HCT116 (cell line): ENCODE results near the gene THRB. TPM values are rescaled to one million over a fixed set of nuclear protein-coding genes. Genes with fewer than 3 reads are reported as not detected.

Experiments used
- ATAC-seq: fragments of 200-7000 bp; cut with Tn5 transposase; 2 replicates; pipeline ENCODE4 v1.9.1; 2020; ENCODE audit warnings: mild to moderate bottlenecking, moderate library complexity
- BruUV-seq: library from RNA; stranded (reverse); fragments of 400-500 nt; replicated peaks from 2 replicates; lab custom pipeline; 2021; lab: Mats Ljungman, UMichigan
- CTCF ChIA-PET: fragments of 300-600 bp; sonication (Branson Sonifier 250); formaldehyde crosslinking; loops from one replicate; lab custom pipeline; 2021; ENCODE audit warnings: antibody characterized with exemption; lab: Charles Lee
- POLR2A ChIA-PET: fragments of 300-600, 350-600 bp; sonication (Branson Sonifier 250); formaldehyde crosslinking; loops from one replicate; lab custom pipeline; 2021; ENCODE audit warnings: antibody characterized with exemption; lab: Charles Lee
- RAD21 ChIA-PET, 2 experiments: fragments of 300-600 bp; sonication (Branson Sonifier 250); formaldehyde crosslinking; loops; one replicate each; lab custom pipeline; 2023; ENCODE audit warnings: low total read pairs in 2 of 2; ENCODE audit not compliant: uncharacterized antibody in 2 of 2, unreplicated experiment in 2 of 2, low non-redundant PET in 1 of 2; lab: Charles Lee
- DNase-seq: peaks from one replicate; pipeline ENCODE4 v3.0.0-alpha.2; 2010; ENCODE audit warnings: low read depth, low spot score
- H2AFZ ChIP-seq: fragments of 200-600 bp; shearing (Covaris generic), sonication (generic); 2 replicates; pipeline ENCODE4 v1.6.1; 2017; ENCODE audit warnings: low read depth, mixed run types, mixed read lengths, antibody characterized with exemption, low read length; ENCODE audit not compliant: poor library complexity, severe bottlenecking
- H3K27ac ChIP-seq: 2 replicates; pipeline ENCODE4 v1.5.1; 2012; ENCODE audit warnings: low read depth, low read length
- H3K27me3 ChIP-seq: fragments of 200-600 bp; sonication (generic); 2 replicates; pipeline ENCODE4 v1.6.1; 2016; ENCODE audit warnings: mixed run types, low read length, mixed read lengths; ENCODE audit not compliant: insufficient read depth
- H3K36me3 ChIP-seq, 2 experiments: fragments of 200-500 bp in 1 of 2; fragments of 200-600 bp in 1 of 2; sonication (Bioruptor generic) in 1 of 2; sonication (generic) in 1 of 2; 2 replicates each; pipeline versions ENCODE4 v1.5.1 to v1.6.1; 2014 to 2016; ENCODE audit warnings: low read length in 2 of 2, inconsistent platforms in 1 of 2, mixed read lengths in 1 of 2, mixed run types in 1 of 2; ENCODE audit not compliant: insufficient read depth in 2 of 2, control insufficient read depth in 1 of 2
- H3K4me1 ChIP-seq, 2 experiments: fragments of 200-600 bp in 1 of 2; sonication (generic) in 1 of 2; 2 replicates each; pipeline versions ENCODE4 v1.5.1 to v1.6.1; 2012 to 2017; ENCODE audit warnings: low read length in 2 of 2, inconsistent platforms in 1 of 2, mild to moderate bottlenecking in 1 of 2, mixed read lengths in 1 of 2, mixed run types in 1 of 2, moderate library complexity in 1 of 2; ENCODE audit not compliant: insufficient read depth in 2 of 2, control insufficient read depth in 1 of 2
- H3K4me2 ChIP-seq: fragments of 200-600 bp; sonication (generic); 2 replicates; pipeline ENCODE4 v1.6.1; 2017; ENCODE audit warnings: mixed run types, low read length, mixed read lengths
- H3K4me3 ChIP-seq, 2 experiments: fragments of 200-600 bp in 1 of 2; sonication (generic) in 1 of 2; replicated peaks in 1 of 2; 2 replicates each; pipeline ENCODE4 v1.5.1; 2011 to 2016; ENCODE audit warnings: low read length in 2 of 2, control low read depth in 1 of 2, low read depth in 1 of 2, mild to moderate bottlenecking in 1 of 2, mixed read lengths in 1 of 2, mixed run types in 1 of 2
- H3K79me2 ChIP-seq: fragments of 200-600 bp; sonication (generic); 2 replicates; pipeline ENCODE4 v1.6.1; 2017; ENCODE audit warnings: mild to moderate bottlenecking, mixed run types, low read length, moderate library complexity, mixed read lengths; ENCODE audit not compliant: insufficient read depth
- H3K9ac ChIP-seq: fragments of 200-600 bp; sonication (generic); 2 replicates; pipeline ENCODE4 v1.6.1; 2016; ENCODE audit warnings: low read length, mixed read lengths
- H3K9me2 ChIP-seq: fragments of 200-600 bp; sonication (generic), shearing (Covaris generic); 2 replicates; pipeline ENCODE4 v1.6.1; 2017; ENCODE audit warnings: mixed run types, mild to moderate bottlenecking, moderate library complexity; ENCODE audit not compliant: insufficient read depth
- H3K9me3 ChIP-seq, 2 experiments: fragments of 200-500 bp in 1 of 2; fragments of 200-600 bp in 1 of 2; sonication (Bioruptor generic) in 1 of 2; sonication (generic) in 1 of 2; 2 replicates each; pipeline ENCODE4 v1.6.1; 2014 to 2017; ENCODE audit warnings: low read length in 2 of 2, mixed read lengths in 2 of 2, inconsistent platforms in 1 of 2, low read depth in 1 of 2, mild to moderate bottlenecking in 1 of 2, mixed run types in 1 of 2, moderate library complexity in 1 of 2; ENCODE audit not compliant: control insufficient read depth in 1 of 2, insufficient read depth in 1 of 2
- H4K20me1 ChIP-seq: fragments of 200-600 bp; sonication (generic), shearing (Covaris generic); 2 replicates; pipeline ENCODE4 v1.6.1; 2017; ENCODE audit warnings: mixed run types, mild to moderate bottlenecking, moderate library complexity; ENCODE audit not compliant: insufficient read depth
- CBX3 ChIP-seq: IDR thresholded peaks from 2 replicates; pipeline ENCODE4 v1.6.1; 2012; ENCODE audit warnings: low read depth
- CEBPB ChIP-seq: IDR thresholded peaks from 2 replicates; pipeline ENCODE4 v1.6.1; 2012; ENCODE audit warnings: low read depth
- EGR1 ChIP-seq: IDR thresholded peaks from 2 replicates; pipeline ENCODE4 v1.6.1; 2012; ENCODE audit warnings: low read depth
- EZH2 ChIP-seq: fragments of 200-600 bp; sonication (generic); IDR thresholded peaks from 2 replicates; pipeline ENCODE4 v1.6.1; 2017; ENCODE audit warnings: antibody characterized with exemption, mixed run types
- POLR2A ChIP-seq: IDR thresholded peaks from 2 replicates; pipeline ENCODE4 v1.7.0; 2011; ENCODE audit warnings: borderline replicate concordance; ENCODE audit not compliant: insufficient read depth, insufficient read length; ENCODE audit errors: extremely low read depth
- RAD21 ChIP-seq: IDR thresholded peaks from 2 replicates; pipeline ENCODE4 v1.6.1; 2012; ENCODE audit warnings: low read depth, mild to moderate bottlenecking
- SRF ChIP-seq: IDR thresholded peaks from 2 replicates; pipeline ENCODE4 v1.6.1; 2012; ENCODE audit warnings: low read depth
- YY1 ChIP-seq: IDR thresholded peaks from 2 replicates; pipeline ENCODE4 v1.6.1; 2011; ENCODE audit warnings: low read length, low read depth, moderate library complexity, mild to moderate bottlenecking; ENCODE audit not compliant: insufficient replicate concordance; ENCODE audit errors: extremely low read depth
- intact Hi-C: fragments of 100-400 bp; cut with micrococcal nuclease; formaldehyde crosslinking; loops from 2 replicates; pipeline ENCODE4 v1.10.0; 2022
- total RNA-seq: library from RNA; stranded (reverse); gene quantifications from one replicate; pipeline ENCODE4 v1.2.1, GENCODE V29; 2021; ENCODE audit not compliant: unreplicated experiment
- TF ChIP-seq, protein P1 (sequence below), 3 experiments: fragments of 200-600 bp in 1 of 3; sonication (generic) in 1 of 3; IDR thresholded peaks in 2 of 3; conservative IDR thresholded peaks in 1 of 3; 2 replicates each; pipeline ENCODE4 v1.5.1; 2012 to 2017; ENCODE audit warnings: low read depth in 2 of 3, low read length in 2 of 3, antibody characterized with exemption in 1 of 3, borderline replicate concordance in 1 of 3, control low read depth in 1 of 3, mild to moderate bottlenecking in 1 of 3, mixed read lengths in 1 of 3, mixed run types in 1 of 3, moderate library complexity in 1 of 3; ENCODE audit not compliant: insufficient read depth in 1 of 3
- TF ChIP-seq, protein P2 (sequence below): IDR thresholded peaks from 2 replicates; pipeline ENCODE4 v1.6.1; 2012; ENCODE audit warnings: low read depth

Gene THRB
- total RNA-seq, 1 experiment from 2014 or later = 2.5 TPM

- TF ChIP-seq, protein P1, sequence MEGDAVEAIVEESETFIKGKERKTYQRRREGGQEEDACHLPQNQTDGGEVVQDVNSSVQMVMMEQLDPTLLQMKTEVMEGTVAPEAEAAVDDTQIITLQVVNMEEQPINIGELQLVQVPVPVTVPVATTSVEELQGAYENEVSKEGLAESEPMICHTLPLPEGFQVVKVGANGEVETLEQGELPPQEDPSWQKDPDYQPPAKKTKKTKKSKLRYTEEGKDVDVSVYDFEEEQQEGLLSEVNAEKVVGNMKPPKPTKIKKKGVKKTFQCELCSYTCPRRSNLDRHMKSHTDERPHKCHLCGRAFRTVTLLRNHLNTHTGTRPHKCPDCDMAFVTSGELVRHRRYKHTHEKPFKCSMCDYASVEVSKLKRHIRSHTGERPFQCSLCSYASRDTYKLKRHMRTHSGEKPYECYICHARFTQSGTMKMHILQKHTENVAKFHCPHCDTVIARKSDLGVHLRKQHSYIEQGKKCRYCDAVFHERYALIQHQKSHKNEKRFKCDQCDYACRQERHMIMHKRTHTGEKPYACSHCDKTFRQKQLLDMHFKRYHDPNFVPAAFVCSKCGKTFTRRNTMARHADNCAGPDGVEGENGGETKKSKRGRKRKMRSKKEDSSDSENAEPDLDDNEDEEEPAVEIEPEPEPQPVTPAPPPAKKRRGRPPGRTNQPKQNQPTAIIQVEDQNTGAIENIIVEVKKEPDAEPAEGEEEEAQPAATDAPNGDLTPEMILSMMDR (IDR thresholded peaks at IDR 0.05 in 2 of 3, conservative IDR thresholded peaks at IDR 0.05 in 1 of 3; ENCODE audit: borderline replicate concordance in 1 of 3, insufficient read depth in 1 of 3, low read depth in 2 of 3, low read length in 2 of 3) = no peak
- no peak for TF ChIP-seq POLR2A
Observed at GRCh38 chr3:24249523-24249922, 245.1 kb downstream of the THRB start (continued).

- no peak overlapping the region for H3K27ac ChIP-seq
- no peaks in the 10 kb centered on the region for H3K36me3 ChIP-seq
- no peaks in the 10 kb centered on the region for H4K20me1 ChIP-seq
- DNase-seq (no peak), ATAC-seq (no peak)
- intact Hi-C loops = no loop called here
- ChIA-PET CTCF (no interaction called here), POLR2A (no interaction called here), RAD21 (no interaction called here)
- no TSS peak for BruUV-seq
- no peak overlapping the region for H2AFZ ChIP-seq
- TF ChIP-seq SRF = no peak
- no peak overlapping the region for H3K4me2 ChIP-seq
- no peak overlapping the region for H3K9ac ChIP-seq
- no peaks in the 10 kb centered on the region; a peak in 1 of 4 replicates for H3K4me1 ChIP-seq
- H3K79me2 ChIP-seq = no peaks in the 10 kb centered on the region
- H3K9me2 ChIP-seq = no peaks in the 10 kb centered on the region
- no peaks in the 10 kb centered on the region for H3K9me3 ChIP-seq
- no peak overlapping the region for H3K4me3 ChIP-seq
- no peaks in the 10 kb centered on the region for H3K27me3 ChIP-seq
Observed at GRCh38 chr3:24245056-24245455, 249.6 kb downstream of the THRB start.

GRCh38 chr3:24244491-24244890, 250.2 kb downstream of the THRB start:
- ChIA-PET CTCF (no interaction called here), RAD21 (no interaction called here), POLR2A (no interaction called here)
- no peaks in the 10 kb centered on the region for H3K9me2 ChIP-seq
- H3K9me3 ChIP-seq = no peaks in the 10 kb centered on the region
- H3K4me1 ChIP-seq = no peaks in the 10 kb centered on the region; a peak in 1 of 4 replicates
- H2AFZ ChIP-seq = no peak overlapping the region
- H3K27me3 ChIP-seq = no peaks in the 10 kb centered on the region
- DNase-seq (no peak), ATAC-seq (no peak)
- intact Hi-C loops = no loop called here
- H4K20me1 ChIP-seq = no peaks in the 10 kb centered on the region
- H3K27ac ChIP-seq = no peak overlapping the region
- no peaks in the 10 kb centered on the region for H3K36me3 ChIP-seq
- no peak overlapping the region for H3K9ac ChIP-seq
- no peak overlapping the region for H3K4me2 ChIP-seq
- BruUV-seq = no TSS peak
- TF ChIP-seq CBX3 (no peak), EZH2 (no peak), EGR1 (no peak), SRF (no peak), YY1 (no peak), CEBPB (no peak), RAD21 (no peak)
- TF ChIP-seq, protein P2, sequence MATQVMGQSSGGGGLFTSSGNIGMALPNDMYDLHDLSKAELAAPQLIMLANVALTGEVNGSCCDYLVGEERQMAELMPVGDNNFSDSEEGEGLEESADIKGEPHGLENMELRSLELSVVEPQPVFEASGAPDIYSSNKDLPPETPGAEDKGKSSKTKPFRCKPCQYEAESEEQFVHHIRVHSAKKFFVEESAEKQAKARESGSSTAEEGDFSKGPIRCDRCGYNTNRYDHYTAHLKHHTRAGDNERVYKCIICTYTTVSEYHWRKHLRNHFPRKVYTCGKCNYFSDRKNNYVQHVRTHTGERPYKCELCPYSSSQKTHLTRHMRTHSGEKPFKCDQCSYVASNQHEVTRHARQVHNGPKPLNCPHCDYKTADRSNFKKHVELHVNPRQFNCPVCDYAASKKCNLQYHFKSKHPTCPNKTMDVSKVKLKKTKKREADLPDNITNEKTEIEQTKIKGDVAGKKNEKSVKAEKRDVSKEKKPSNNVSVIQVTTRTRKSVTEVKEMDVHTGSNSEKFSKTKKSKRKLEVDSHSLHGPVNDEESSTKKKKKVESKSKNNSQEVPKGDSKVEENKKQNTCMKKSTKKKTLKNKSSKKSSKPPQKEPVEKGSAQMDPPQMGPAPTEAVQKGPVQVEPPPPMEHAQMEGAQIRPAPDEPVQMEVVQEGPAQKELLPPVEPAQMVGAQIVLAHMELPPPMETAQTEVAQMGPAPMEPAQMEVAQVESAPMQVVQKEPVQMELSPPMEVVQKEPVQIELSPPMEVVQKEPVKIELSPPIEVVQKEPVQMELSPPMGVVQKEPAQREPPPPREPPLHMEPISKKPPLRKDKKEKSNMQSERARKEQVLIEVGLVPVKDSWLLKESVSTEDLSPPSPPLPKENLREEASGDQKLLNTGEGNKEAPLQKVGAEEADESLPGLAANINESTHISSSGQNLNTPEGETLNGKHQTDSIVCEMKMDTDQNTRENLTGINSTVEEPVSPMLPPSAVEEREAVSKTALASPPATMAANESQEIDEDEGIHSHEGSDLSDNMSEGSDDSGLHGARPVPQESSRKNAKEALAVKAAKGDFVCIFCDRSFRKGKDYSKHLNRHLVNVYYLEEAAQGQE = no peak
- TF ChIP-seq, protein P1 (IDR thresholded peaks at IDR 0.05 in 2 of 3, conservative IDR thresholded peaks at IDR 0.05 in 1 of 3; ENCODE audit: borderline replicate concordance in 1 of 3, insufficient read depth in 1 of 3, low read depth in 2 of 3, low read length in 2 of 3) = no peak
- no peak overlapping the region for H3K4me3 ChIP-seq
- H3K79me2 ChIP-seq = no peaks in the 10 kb centered on the region
